Neural crest cell (in vitro differentiated cells): ENCODE data around the gene PDK2. TPM values are rescaled to one million over a fixed set of nuclear protein-coding genes. Genes with fewer than 3 reads are reported as not detected.

Experiments
- DNase-seq: peaks from one replicate; pipeline ENCODE4 v3.0.0; 2021; ENCODE audit warnings: low read depth, mixed read lengths, low spot score
- H3K27ac Mint-ChIP-seq: one replicate; pipeline ENCODE4 v1.8.0; 2021; ENCODE audit warnings: mild to moderate bottlenecking, mixed read lengths; ENCODE audit not compliant: unreplicated experiment
- H3K27me3 Mint-ChIP-seq: 2 replicates; pipeline ENCODE4 v1.8.0; 2021; ENCODE audit warnings: low read depth, mild to moderate bottlenecking, mixed read lengths
- H3K36me3 Mint-ChIP-seq: 2 replicates; pipeline ENCODE4 v1.8.0; 2021; ENCODE audit warnings: low read depth, mild to moderate bottlenecking, mixed read lengths
- H3K4me1 Mint-ChIP-seq: 2 replicates; pipeline ENCODE4 v1.8.0; 2021; ENCODE audit warnings: mixed read lengths
- H3K4me3 Mint-ChIP-seq: one replicate; pipeline ENCODE4 v1.8.0; 2021; ENCODE audit warnings: mild to moderate bottlenecking, mixed read lengths
- H3K9me3 Mint-ChIP-seq: 2 replicates; pipeline ENCODE4 v1.8.0; 2021; ENCODE audit warnings: mixed read lengths
- total RNA-seq: library from RNA; stranded (reverse); gene quantifications from 2 replicates; pipeline ENCODE4 v1.2.1, GENCODE V29; 2021
- TF ChIP-seq, protein P1 (sequence below): fragments of 200-600 bp; sonication (generic); conservative IDR thresholded peaks from 2 replicates; pipeline ENCODE4 v1.5.0; 2021; ENCODE audit warnings: antibody characterized with exemption, mild to moderate bottlenecking

Gene PDK2
- total RNA-seq, 1 donor from 2014 or later, result 21.6 TPM

- peaks cover 13% of the 10 kb centered on the region for H3K36me3 Mint-ChIP-seq
- H3K27ac Mint-ChIP-seq, result no peak overlapping the region
- peaks cover 42% of the 10 kb centered on the region for H3K4me1 Mint-ChIP-seq
- DNase-seq, result no peak
- H3K9me3 Mint-ChIP-seq, result no peaks in the 10 kb centered on the region
- H3K27me3 Mint-ChIP-seq, result no peaks in the 10 kb centered on the region
- H3K4me3 Mint-ChIP-seq, result peak overlapping the region; percentile 88
- TF ChIP-seq, protein P1, sequence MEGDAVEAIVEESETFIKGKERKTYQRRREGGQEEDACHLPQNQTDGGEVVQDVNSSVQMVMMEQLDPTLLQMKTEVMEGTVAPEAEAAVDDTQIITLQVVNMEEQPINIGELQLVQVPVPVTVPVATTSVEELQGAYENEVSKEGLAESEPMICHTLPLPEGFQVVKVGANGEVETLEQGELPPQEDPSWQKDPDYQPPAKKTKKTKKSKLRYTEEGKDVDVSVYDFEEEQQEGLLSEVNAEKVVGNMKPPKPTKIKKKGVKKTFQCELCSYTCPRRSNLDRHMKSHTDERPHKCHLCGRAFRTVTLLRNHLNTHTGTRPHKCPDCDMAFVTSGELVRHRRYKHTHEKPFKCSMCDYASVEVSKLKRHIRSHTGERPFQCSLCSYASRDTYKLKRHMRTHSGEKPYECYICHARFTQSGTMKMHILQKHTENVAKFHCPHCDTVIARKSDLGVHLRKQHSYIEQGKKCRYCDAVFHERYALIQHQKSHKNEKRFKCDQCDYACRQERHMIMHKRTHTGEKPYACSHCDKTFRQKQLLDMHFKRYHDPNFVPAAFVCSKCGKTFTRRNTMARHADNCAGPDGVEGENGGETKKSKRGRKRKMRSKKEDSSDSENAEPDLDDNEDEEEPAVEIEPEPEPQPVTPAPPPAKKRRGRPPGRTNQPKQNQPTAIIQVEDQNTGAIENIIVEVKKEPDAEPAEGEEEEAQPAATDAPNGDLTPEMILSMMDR, result no peak
Measured at GRCh38 chr17:50146230-50146926, 51.2 kb downstream of the PDK2 start.

DNA sequence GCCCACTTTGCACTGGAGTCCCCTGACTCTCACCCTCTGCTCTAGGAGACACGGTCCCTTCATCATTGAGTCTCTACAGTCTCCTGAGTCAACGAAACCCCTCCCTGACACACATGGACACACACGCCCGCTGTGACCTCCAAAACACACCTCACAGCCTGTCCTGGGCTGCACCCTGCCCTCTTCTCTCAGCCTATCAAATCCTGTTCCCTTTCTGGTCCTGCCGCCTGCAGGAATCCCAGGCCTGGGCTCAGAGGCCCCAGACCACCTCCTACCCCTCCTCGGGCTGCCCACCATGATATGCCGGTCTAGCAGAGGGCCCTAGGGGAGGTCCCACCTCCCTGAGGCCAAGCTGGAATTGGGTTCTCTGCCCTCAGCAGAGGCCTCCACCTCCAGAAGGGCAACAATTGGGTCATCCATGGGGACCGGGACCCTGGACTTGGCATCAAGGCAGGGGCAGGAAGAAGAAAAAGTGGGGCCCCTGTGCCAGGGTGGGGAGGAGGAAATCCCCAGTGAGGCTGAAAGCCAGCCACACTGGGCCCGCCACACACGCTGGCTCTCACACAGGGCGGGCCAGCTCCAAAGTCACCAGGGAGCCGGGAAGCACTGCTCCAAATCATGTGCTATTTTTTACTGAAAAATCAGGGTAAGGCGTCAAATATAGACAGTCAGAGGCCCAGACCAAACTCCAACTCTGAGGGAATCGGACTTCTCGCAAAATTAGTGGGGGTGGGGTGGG lies 51.9 kb downstream of the PDK2 start:
- TF ChIP-seq, protein P1, result no peak
- H3K4me1 Mint-ChIP-seq, result peaks cover 48% of the 10 kb centered on the region
- no peak for DNase-seq
- H3K4me3 Mint-ChIP-seq, result peak overlapping the region; percentile 88
- H3K27me3 Mint-ChIP-seq, result no peaks in the 10 kb centered on the region
- H3K9me3 Mint-ChIP-seq, result no peaks in the 10 kb centered on the region
- peak overlapping the region; percentile 50 for H3K27ac Mint-ChIP-seq
- peaks cover 9% of the 10 kb centered on the region for H3K36me3 Mint-ChIP-seq

- Mint-ChIP-seq H3K27me3 (no peaks in the 10 kb centered on the region), H3K36me3 (peaks cover 7% of the 10 kb centered on the region), H3K9me3 (no peaks in the 10 kb centered on the region), H3K27ac (no peak overlapping the region), H3K4me1 (peaks cover 50% of the 10 kb centered on the region), H3K4me3 (peak overlapping the region; percentile 91)
- DNase-seq, result no peak
- TF ChIP-seq, protein P1, result no peak
Measured at GRCh38 chr17:50147841-50148225, 52.7 kb downstream of the PDK2 start.

GRCh38 chr17:50148226-50149090 lies 53.3 kb downstream of the PDK2 start:
- peaks cover 3% of the 10 kb centered on the region for H3K36me3 Mint-ChIP-seq
- peak overlapping the region; percentile 96 for H3K27ac Mint-ChIP-seq
- H3K27me3 Mint-ChIP-seq, result no peaks in the 10 kb centered on the region
- H3K4me3 Mint-ChIP-seq, result peak overlapping the region; percentile 91
- H3K9me3 Mint-ChIP-seq, result no peaks in the 10 kb centered on the region
- TF ChIP-seq, protein P1, result peak; percentile 48
- H3K4me1 Mint-ChIP-seq, result peaks cover 47% of the 10 kb centered on the region
- DNase-seq, result no peak

- no peaks in the 10 kb centered on the region for H3K27me3 Mint-ChIP-seq
- H3K9me3 Mint-ChIP-seq, result no peaks in the 10 kb centered on the region
- H3K36me3 Mint-ChIP-seq, result peaks cover 3% of the 10 kb centered on the region
- peak overlapping the region; percentile 89 for H3K4me3 Mint-ChIP-seq
- no peak overlapping the region for H3K27ac Mint-ChIP-seq
- TF ChIP-seq, protein P1, result no peak
- no peak for DNase-seq
- H3K4me1 Mint-ChIP-seq, result peaks cover 47% of the 10 kb centered on the region
Measured at GRCh38 chr17:50149091-50149416, 53.9 kb downstream of the PDK2 start.
